Activated gamma-delta T cell (primary cell): ENCODE measurements around the gene KIAA1958.
"Not testable (repeated sequence)": the region's sequence is repeated elsewhere in the genome, so short reads cannot be mapped to it uniquely, and the experiment has no call there.

Experiments
- DNase-seq: peaks from one replicate; lab custom pipeline; 2025; lab: John Stamatoyannopoulos, UW

KIAA1958 gene

GRCh38 chr9:112489039-112489546 lies 2.5 kb downstream of the KIAA1958 start:
- DNase-seq, result no peak

GRCh38 chr9:112489876-112490666 lies 3.4 kb downstream of the KIAA1958 start:
- DNase-seq, result no peak

- DNase-seq, result no peak
Observed at GRCh38 chr9:112493393-112494137, 6.9 kb downstream of the KIAA1958 start.

- no peak for DNase-seq
Observed at GRCh38 chr9:112494153-112494552, 7.5 kb downstream of the KIAA1958 start.

GRCh38 chr9:112495614-112496013 lies 9.0 kb downstream of the KIAA1958 start:
- no peak for DNase-seq

- no peak for DNase-seq
Observed at GRCh38 chr9:112496074-112496722, 9.6 kb downstream of the KIAA1958 start.

- no peak for DNase-seq
Observed at GRCh38 chr9:112500842-112501241, 14.2 kb downstream of the KIAA1958 start.

- DNase-seq, result no peak
Observed at GRCh38 chr9:112501287-112501686, 14.7 kb downstream of the KIAA1958 start.

GRCh38 chr9:112502175-112502946 lies 15.7 kb downstream of the KIAA1958 start:
- no peak for DNase-seq

- DNase-seq, result no peak
Observed at GRCh38 chr9:112503170-112503569, 16.5 kb downstream of the KIAA1958 start.

GRCh38 chr9:112505086-112505485 lies 18.5 kb downstream of the KIAA1958 start:
- DNase-seq, result no peak

GRCh38 chr9:112505607-112506006 lies 19.0 kb downstream of the KIAA1958 start:
- no peak for DNase-seq

- no peak for DNase-seq
Observed at GRCh38 chr9:112506571-112506970, 19.9 kb downstream of the KIAA1958 start.

- no peak for DNase-seq
Observed at GRCh38 chr9:112507001-112507680, 20.5 kb downstream of the KIAA1958 start.

- DNase-seq, result no peak
Observed at GRCh38 chr9:112508377-112508776, 21.8 kb downstream of the KIAA1958 start.

- DNase-seq, result not testable (repeated sequence)
Observed at GRCh38 chr9:112512377-112512776, 25.8 kb downstream of the KIAA1958 start.

GRCh38 chr9:112516769-112517168 lies 30.1 kb downstream of the KIAA1958 start:
- DNase-seq, result no peak

- DNase-seq, result no peak
Observed at GRCh38 chr9:112520069-112520468, 33.4 kb downstream of the KIAA1958 start.

GRCh38 chr9:112520656-112521055 lies 34.0 kb downstream of the KIAA1958 start:
- no peak for DNase-seq

- DNase-seq, result no peak
Observed at GRCh38 chr9:112526973-112527372, 40.3 kb downstream of the KIAA1958 start.

- no peak for DNase-seq
Observed at GRCh38 chr9:112527959-112528358, 41.3 kb downstream of the KIAA1958 start.
